Tibial nerve (tissue), 4 donors: ENCODE results near the gene ICA1. TPM values are rescaled to one million over a fixed set of nuclear protein-coding genes. Genes with fewer than 3 reads are reported as not detected.

Experiments
- DNase-seq, 2 donors: peaks; one replicate each; pipeline ENCODE4 v3.0.0-alpha.2; 2019; ENCODE audit warnings: low spot score in 2 of 2
- H3K27ac ChIP-seq, 4 donors: fragments of 200-600 bp; sonication (generic) in 3 of 4; one replicate each; pipeline ENCODE4 v1.5.1; 2017 to 2019; ENCODE audit warnings: mild to moderate bottlenecking in 1 of 4
- H3K27me3 ChIP-seq, 2 donors: fragments of 200-600 bp; sonication (generic) in 1 of 2; one replicate each; pipeline versions ENCODE4 v1.5.1 to v1.6.0; 2017 to 2019
- H3K36me3 ChIP-seq, 3 donors: fragments of 200-600 bp; sonication (generic); one replicate each; pipeline ENCODE4 v1.5.1; 2018 to 2019
- H3K4me1 ChIP-seq, 4 donors: fragments of 200-600 bp; sonication (generic) in 3 of 4; one replicate each; pipeline ENCODE4 v1.5.1; 2017 to 2019
- H3K4me3 ChIP-seq, 4 donors: fragments of 200-600 bp; sonication (generic) in 3 of 4; one replicate each; pipeline ENCODE4 v1.5.1; 2017 to 2019; ENCODE audit warnings: mild to moderate bottlenecking in 1 of 4, moderate library complexity in 1 of 4
- H3K9me3 ChIP-seq, 4 donors: fragments of 200-600 bp; sonication (generic) in 3 of 4; one replicate each; pipeline ENCODE4 v1.5.1; 2017 to 2019
- CTCF ChIP-seq, 5 experiments: fragments of 200-600 bp in 3 of 5; fragments of 450-650 bp in 2 of 5; sonication (generic) in 3 of 5; IDR thresholded peaks; one replicate each; pipeline ENCODE4 v1.5.1; 2016 to 2019; ENCODE audit warnings: antibody characterized with exemption in 5 of 5, mild to moderate bottlenecking in 3 of 5, moderate library complexity in 2 of 5
- EP300 ChIP-seq, 2 donors: sonication (generic); formaldehyde crosslinking; IDR thresholded peaks; one replicate each; pipeline ENCODE4 v1.6.1; 2017; ENCODE audit warnings: antibody characterized with exemption in 2 of 2, mild to moderate bottlenecking in 1 of 2
- POLR2A ChIP-seq, 2 donors: fragments of 450-650 bp; IDR thresholded peaks; one replicate each; pipeline ENCODE4 v1.6.1; 2017; ENCODE audit warnings: antibody characterized with exemption in 2 of 2, mild to moderate bottlenecking in 2 of 2, moderate library complexity in 2 of 2
- WGBS, 2 donors: methylation state at CpG; one replicate each; pipeline ENCODE4 v1.1.5; 2018; 5-methylcytosine and 5-hydroxymethylcytosine counted together
- total RNA-seq, 4 donors: library from RNA; depleted of rRNA; stranded (reverse); fragments of >200 nt; gene quantifications; one replicate each; pipeline ENCODE4 v1.1.0, GENCODE V29; 2016

ICA1 gene
- total RNA-seq, 4 donors from 2014 or later, result 12.8 to 27.3 (median 20.5) TPM

DNA sequence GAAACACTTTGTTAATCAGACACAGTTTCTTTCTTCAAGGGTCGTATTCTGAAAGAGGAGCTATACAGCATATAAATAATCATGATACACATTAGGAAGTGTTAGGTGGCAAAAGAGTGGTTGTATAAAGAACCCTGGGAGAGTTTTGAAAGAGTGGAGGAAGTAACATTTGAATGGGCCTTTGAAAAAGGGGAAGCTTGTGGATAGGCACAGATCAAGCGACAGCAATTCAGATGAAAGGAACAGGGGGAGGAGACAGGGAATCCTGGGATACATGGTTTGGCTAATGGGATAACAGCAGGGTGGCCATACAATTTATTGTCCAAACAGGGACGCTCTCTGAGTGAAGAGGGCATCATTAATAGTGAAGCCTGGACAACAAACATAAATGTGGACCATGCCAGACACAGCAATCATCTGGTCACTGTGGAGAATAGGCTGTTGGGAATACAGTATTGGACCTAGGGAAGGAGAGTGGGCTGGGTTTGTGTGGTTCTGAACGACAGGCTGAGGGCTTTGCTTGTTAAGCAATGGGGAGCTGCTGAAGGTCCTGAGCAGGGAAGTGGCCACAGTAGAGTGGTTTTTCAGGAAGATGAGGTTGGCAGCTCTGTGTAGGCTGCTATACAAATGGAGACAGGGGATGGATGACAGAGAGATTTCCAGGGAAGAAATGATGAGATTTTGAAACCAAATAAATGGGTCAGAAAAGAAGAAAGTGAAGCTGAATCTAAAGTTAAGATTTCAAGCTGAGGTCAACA, 75.9 kb downstream of the ICA1 start:
- Histone ChIP-seq H3K27ac (no peak overlapping the region), H3K4me1 (peaks cover 0 to 13% (median 0%) of the 10 kb centered on the region in 4 donors), H3K4me3 (no peak overlapping the region), H3K27me3 (no peaks in the 10 kb centered on the region), H3K9me3 (no peaks in the 10 kb centered on the region), H3K36me3 (no peaks in the 10 kb centered on the region)
- 58 to 63% methylated on average over 4 of the region's 4 CpGs for WGBS, 2 donors
- DNase-seq, result no peak
- TF ChIP-seq CTCF (IDR thresholded peaks at IDR 0.05), result no peak
- TF ChIP-seq EP300 (IDR thresholded peaks at IDR 0.05), result no peak
- no peak for TF ChIP-seq POLR2A (IDR thresholded peaks at IDR 0.05)

GRCh38 chr7:8184221-8184620, 77.7 kb downstream of the ICA1 start:
- Histone ChIP-seq H3K4me3 (no peak overlapping the region), H3K9me3 (no peaks in the 10 kb centered on the region), H3K4me1 (no peaks in the 10 kb centered on the region), H3K36me3 (no peaks in the 10 kb centered on the region), H3K27me3 (no peaks in the 10 kb centered on the region), H3K27ac (no peak overlapping the region)
- no peak for DNase-seq
- 51 to 56% methylated on average over 2 of the region's 2 CpGs for WGBS, 2 donors
- TF ChIP-seq EP300 (IDR thresholded peaks at IDR 0.05) (no peak), POLR2A (IDR thresholded peaks at IDR 0.05) (no peak), CTCF (IDR thresholded peaks at IDR 0.05) (no peak)

DNA sequence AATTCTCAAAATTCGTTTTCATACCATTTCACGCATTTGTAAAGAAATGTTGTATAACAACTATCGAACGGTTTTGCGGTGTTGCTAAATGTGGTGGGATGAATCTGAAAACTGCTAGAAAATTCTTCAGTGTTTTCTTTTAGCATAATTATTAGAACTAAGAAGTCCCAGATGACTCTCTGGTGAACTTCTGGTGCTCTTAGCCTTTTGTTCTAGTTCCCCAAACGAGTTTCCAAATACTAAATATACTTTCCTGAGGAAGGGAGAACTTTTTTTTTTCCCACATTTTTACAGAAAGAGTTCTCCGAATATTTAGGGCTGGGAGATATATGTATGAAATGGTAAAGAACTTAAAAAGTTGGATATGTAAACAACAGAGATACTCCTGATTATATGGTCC, 82.5 kb downstream of the ICA1 start:
- 58 to 70% methylated on average over 7 of the region's 7 CpGs for WGBS, 2 donors
- Histone ChIP-seq H3K36me3 (no peaks in the 10 kb centered on the region), H3K9me3 (no peaks in the 10 kb centered on the region), H3K4me3 (no peak overlapping the region), H3K4me1 (peaks cover 0 to 13% (median 5%) of the 10 kb centered on the region in 4 donors), H3K27ac (peak overlapping the region in 1 of 4 donors; percentile 4), H3K27me3 (no peaks in the 10 kb centered on the region)
- TF ChIP-seq POLR2A (IDR thresholded peaks at IDR 0.05) (no peak), CTCF (IDR thresholded peaks at IDR 0.05) (no peak), EP300 (IDR thresholded peaks at IDR 0.05) (no peak)
- DNase-seq, result no peak

GRCh38 chr7:8178353-8178752, 83.6 kb downstream of the ICA1 start:
- H3K4me3 ChIP-seq, result no peak overlapping the region
- no peak for DNase-seq
- TF ChIP-seq CTCF (IDR thresholded peaks at IDR 0.05) (no peak), POLR2A (IDR thresholded peaks at IDR 0.05) (no peak), EP300 (IDR thresholded peaks at IDR 0.05) (no peak)
- peaks cover 0 to 13% (median 5%) of the 10 kb centered on the region in 4 donors for H3K4me1 ChIP-seq
- no peaks in the 10 kb centered on the region for H3K36me3 ChIP-seq
- no peaks in the 10 kb centered on the region for H3K9me3 ChIP-seq
- no peaks in the 10 kb centered on the region for H3K27me3 ChIP-seq
- no peak overlapping the region for H3K27ac ChIP-seq

GRCh38 chr7:8177109-8177933, 84.6 kb downstream of the ICA1 start:
- peaks cover 0 to 22% (median 5%) of the 10 kb centered on the region in 4 donors for H3K4me1 ChIP-seq
- no peak overlapping the region for H3K4me3 ChIP-seq
- no peaks in the 10 kb centered on the region for H3K36me3 ChIP-seq
- TF ChIP-seq CTCF (IDR thresholded peaks at IDR 0.05) (no peak), EP300 (IDR thresholded peaks at IDR 0.05) (peak in 1 of 2 donors; percentile 26)
- 57 to 60% methylated on average over 4 of the region's 4 CpGs for WGBS, 2 donors
- H3K27ac ChIP-seq, result peak overlapping the region in 2 of 4 donors; percentile 14 to 60
- no peaks in the 10 kb centered on the region for H3K27me3 ChIP-seq
- H3K9me3 ChIP-seq, result no peaks in the 10 kb centered on the region
- DNase-seq, result no peak
